Neural cell (in vitro differentiated cells): ENCODE measurements around the gene TAF3. TPM values are rescaled to one million over a fixed set of nuclear protein-coding genes. Genes with fewer than 3 reads are reported as not detected.

Source experiments
- H2AFZ ChIP-seq: fragments of 200-600, 300-800 bp; sonication (generic), shearing (Covaris generic); 2 replicates; pipeline ENCODE4 v1.6.0; 2014; ENCODE audit warnings: low read depth, mild to moderate bottlenecking, antibody characterized with exemption, low read length, moderate library complexity
- H3F3A ChIP-seq: fragments of 200-600 bp; shearing (Covaris generic); 2 replicates; pipeline ENCODE4 v1.6.1; 2016; ENCODE audit warnings: mild to moderate bottlenecking, moderate library complexity, mixed read lengths, antibody characterized with exemption, low read length; ENCODE audit not compliant: insufficient read depth, poor library complexity, severe bottlenecking
- H3K27ac ChIP-seq: fragments of 200-600, 300-800 bp; sonication (generic), shearing (Covaris generic); 2 replicates; pipeline ENCODE4 v1.5.1; 2014; ENCODE audit warnings: mild to moderate bottlenecking, low read length, moderate library complexity
- H3K27me3 ChIP-seq: fragments of 300-800, 200-600 bp; sonication (generic), shearing (Covaris generic); 2 replicates; pipeline ENCODE4 v1.6.0; 2014; ENCODE audit warnings: mild to moderate bottlenecking, low read depth, low read length, moderate library complexity; ENCODE audit not compliant: insufficient read depth
- H3K36me3 ChIP-seq: fragments of 300-800, 200-600 bp; sonication (generic), shearing (Covaris generic); 2 replicates; pipeline ENCODE4 v1.5.1; 2014; ENCODE audit warnings: mild to moderate bottlenecking, antibody characterized with exemption, low read length, moderate library complexity; ENCODE audit not compliant: insufficient read depth
- H3K4me2 ChIP-seq: fragments of 300-800, 200-600 bp; sonication (generic), shearing (Covaris generic); 2 replicates; pipeline ENCODE4 v1.6.0; 2014; ENCODE audit warnings: mild to moderate bottlenecking, low read length
- H3K4me3 ChIP-seq: fragments of 300-800, 200-600 bp; sonication (generic), shearing (Covaris generic); 2 replicates; pipeline ENCODE4 v1.5.1; 2014; ENCODE audit warnings: mild to moderate bottlenecking, low read length, moderate library complexity
- H3K79me2 ChIP-seq: fragments of 200-600 bp; shearing (Covaris generic); replicated peaks from 2 replicates; pipeline ENCODE4 v1.6.0; 2014; ENCODE audit warnings: mild to moderate bottlenecking, low read length, moderate library complexity; ENCODE audit not compliant: insufficient read depth
- H3K9ac ChIP-seq: fragments of 300-800, 200-600 bp; sonication (generic), shearing (Covaris generic); 2 replicates; pipeline ENCODE4 v1.6.1; 2016; ENCODE audit warnings: mild to moderate bottlenecking, low read length, mixed read lengths
- H3K9me2 ChIP-seq: fragments of 200-600 bp; shearing (Covaris generic); 2 replicates; pipeline ENCODE4 v1.6.1; 2016; ENCODE audit warnings: mild to moderate bottlenecking, low read length, mixed read lengths; ENCODE audit not compliant: insufficient read depth
- H3K9me3 ChIP-seq: fragments of 200-600, 300-800 bp; sonication (generic), shearing (Covaris generic); 2 replicates; pipeline ENCODE4 v1.6.1; 2016; ENCODE audit warnings: mild to moderate bottlenecking, mixed run types, low read length, moderate library complexity, mixed read lengths
- H4K20me1 ChIP-seq: fragments of 200-600 bp; shearing (Covaris generic); 2 replicates; pipeline ENCODE4 v1.6.1; 2016; ENCODE audit warnings: mild to moderate bottlenecking, mixed run types; ENCODE audit not compliant: insufficient read depth
- CTCF ChIP-seq: fragments of 450-650 bp; IDR thresholded peaks from 2 replicates; pipeline ENCODE4 v1.5.1; 2014; ENCODE audit warnings: antibody characterized with exemption, mild to moderate bottlenecking, moderate library complexity; ENCODE audit not compliant: poor library complexity, severe bottlenecking
- EP300 ChIP-seq: fragments of 450-650 bp; conservative IDR thresholded peaks from 2 replicates; pipeline ENCODE4 v1.6.1; 2014; ENCODE audit warnings: antibody characterized with exemption, mild to moderate bottlenecking, moderate library complexity; ENCODE audit not compliant: poor library complexity, severe bottlenecking
- EZH2 ChIP-seq: fragments of 200-600, 300-800 bp; shearing (Covaris generic), sonication (generic); IDR thresholded peaks from 2 replicates; pipeline ENCODE4 v1.6.1; 2014; ENCODE audit warnings: antibody characterized with exemption, low read length, borderline replicate concordance, mild to moderate bottlenecking; ENCODE audit not compliant: insufficient read depth, poor library complexity, severe bottlenecking
- MXI1 ChIP-seq: fragments of 450-650 bp; conservative IDR thresholded peaks from 2 replicates; pipeline ENCODE4 v1.6.1; 2014; ENCODE audit warnings: antibody characterized with exemption, mild to moderate bottlenecking; ENCODE audit not compliant: poor library complexity, severe bottlenecking
- POLR2AphosphoS5 ChIP-seq: IDR thresholded peaks from 2 replicates; pipeline ENCODE4 v1.6.1; 2012
- RAD21 ChIP-seq: fragments of 450-650 bp; conservative IDR thresholded peaks from 2 replicates; pipeline ENCODE4 v1.6.1; 2014; ENCODE audit warnings: antibody characterized with exemption, mild to moderate bottlenecking, moderate library complexity
- REST ChIP-seq: IDR thresholded peaks from 2 replicates; pipeline ENCODE4 v1.6.1; 2012; ENCODE audit warnings: borderline replicate concordance
- SMC3 ChIP-seq: fragments of 450-650 bp; conservative IDR thresholded peaks from 2 replicates; pipeline ENCODE4 v1.6.1; 2014; ENCODE audit warnings: antibody characterized with exemption, mild to moderate bottlenecking, moderate library complexity; ENCODE audit not compliant: poor library complexity
- TAF1 ChIP-seq: IDR thresholded peaks from 2 replicates; pipeline ENCODE4 v1.6.1; 2012; ENCODE audit warnings: low read depth
- polyA plus RNA-seq: library from polyadenylated mRNA; depleted of rRNA; stranded (reverse); fragments of >200 nt; gene quantifications from 2 replicates; pipeline ENCODE4 v1.2.3, GENCODE V29; 2014

TAF3 gene
- polyA plus RNA-seq, 1 donor from 2014 or later = 2.0 TPM

- Histone ChIP-seq H3K4me3 (peak overlapping the region; percentile 60), H3K4me2 (peak overlapping the region; percentile 91)
These were observed 217.6 kb downstream of the TAF3 start for GRCh38 chr10:8035641-8036470.

More at GRCh38 chr10:8035641-8036470, 217.6 kb downstream of the TAF3 start:
- H4K20me1 ChIP-seq = no peaks in the 10 kb centered on the region
- H3K27me3 ChIP-seq = peaks cover 99% of the 10 kb centered on the region
- no peaks in the 10 kb centered on the region for H3K9me2 ChIP-seq
- H2AFZ ChIP-seq = no peak overlapping the region
- H3K79me2 ChIP-seq = no peaks in the 10 kb centered on the region
- H3K36me3 ChIP-seq = no peaks in the 10 kb centered on the region
- peak overlapping the region; percentile 20 for H3K9ac ChIP-seq
- H3K27ac ChIP-seq = no peak overlapping the region
- H3F3A ChIP-seq = no peaks in the 10 kb centered on the region
- no peaks in the 10 kb centered on the region for H3K9me3 ChIP-seq
- peak; percentile 9 for TF ChIP-seq REST
- no peak for TF ChIP-seq RAD21
- peak; percentile 7 for TF ChIP-seq EP300
- no peak for TF ChIP-seq TAF1
- TF ChIP-seq EZH2 = no peak
- TF ChIP-seq CTCF = no peak
- TF ChIP-seq MXI1 = peak; percentile 17
- no peak for TF ChIP-seq SMC3
- no peak for TF ChIP-seq POLR2AphosphoS5
